ENCODE results near the gene LSAMP. TPM values are rescaled to one million over a fixed set of nuclear protein-coding genes. Genes with fewer than 3 reads are reported as not detected.

The LSAMP gene
- total RNA-seq, 2 experiments from 2014 or later, result not detected

DNA sequence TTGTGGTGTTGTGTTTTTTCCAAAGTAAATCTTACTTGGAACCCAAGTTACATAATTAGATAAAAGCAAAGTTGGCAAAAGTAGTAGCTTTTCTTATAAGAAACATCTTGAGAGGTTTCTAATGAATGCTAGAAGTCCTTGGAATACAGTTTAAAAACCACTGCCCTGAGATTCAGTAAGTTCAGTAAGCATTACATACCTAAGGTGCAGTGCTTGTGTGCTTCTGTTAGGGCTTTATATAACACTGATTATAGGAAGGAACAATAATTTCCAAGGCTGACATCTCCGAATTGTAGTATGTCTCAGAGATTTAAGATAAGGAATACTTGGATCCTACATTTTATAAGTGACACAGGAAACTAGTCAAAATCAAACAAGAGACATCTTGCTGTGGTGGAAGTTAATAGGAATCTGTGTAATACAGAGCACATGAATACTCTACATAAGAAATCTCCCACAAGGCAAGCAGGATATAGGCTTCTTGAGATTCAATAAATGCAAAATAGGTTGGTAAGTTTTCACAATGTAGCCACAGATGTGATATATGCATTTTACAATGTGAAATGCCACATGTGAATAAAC is 268.2 kb downstream of the LSAMP start:
- Mint-ChIP-seq H3K4me1 (no peaks in the 10 kb centered on the region), H3K27me3 (no peaks in the 10 kb centered on the region), H3K27ac (no peak overlapping the region), H3K9me3 (peaks cover 2% of the 10 kb centered on the region), H3K36me3 (no peaks in the 10 kb centered on the region), H3K4me3 (no peak overlapping the region)
- DNase-seq, result no peak

DNA sequence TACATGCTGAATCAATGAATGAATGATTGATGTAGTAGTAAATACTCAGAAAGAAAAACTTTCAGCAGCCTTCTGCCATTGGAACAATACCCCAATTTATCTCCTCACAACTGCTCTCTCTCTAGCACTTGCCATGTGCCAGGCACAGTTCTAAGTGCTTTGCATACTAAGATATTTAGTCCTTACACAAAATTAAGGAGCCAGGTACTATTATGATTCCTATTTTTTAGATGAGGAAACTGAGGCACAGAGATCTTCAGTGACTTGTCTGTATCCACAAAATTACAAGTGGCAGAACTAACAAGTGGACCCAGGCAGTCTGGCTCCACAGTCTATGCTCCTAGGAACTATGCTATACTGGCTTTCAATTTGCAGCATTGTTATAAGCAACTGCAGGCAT is 279.2 kb downstream of the LSAMP start:
- no peak for DNase-seq
- no peaks in the 10 kb centered on the region for H3K27me3 Mint-ChIP-seq
- H3K4me1 Mint-ChIP-seq, result no peaks in the 10 kb centered on the region
- no peaks in the 10 kb centered on the region for H3K9me3 Mint-ChIP-seq
- H3K27ac Mint-ChIP-seq, result no peak overlapping the region
- H3K36me3 Mint-ChIP-seq, result no peaks in the 10 kb centered on the region
- H3K4me3 Mint-ChIP-seq, result no peak overlapping the region

- no peaks in the 10 kb centered on the region for H3K9me3 Mint-ChIP-seq
- no peaks in the 10 kb centered on the region for H3K27me3 Mint-ChIP-seq
- H3K27ac Mint-ChIP-seq, result no peak overlapping the region
- H3K4me3 Mint-ChIP-seq, result no peak overlapping the region
- H3K36me3 Mint-ChIP-seq, result no peaks in the 10 kb centered on the region
- no peak for DNase-seq
- H3K4me1 Mint-ChIP-seq, result no peaks in the 10 kb centered on the region
Measured at GRCh38 chr3:116165641-116166040, 279.6 kb downstream of the LSAMP start.

GRCh38 chr3:116165135-116165534 is 280.2 kb downstream of the LSAMP start:
- no peaks in the 10 kb centered on the region for H3K4me1 Mint-ChIP-seq
- no peak overlapping the region for H3K27ac Mint-ChIP-seq

GRCh38 chr3:116164039-116164438 is 281.2 kb downstream of the LSAMP start:
- Mint-ChIP-seq H3K27ac (no peak overlapping the region), H3K4me1 (no peaks in the 10 kb centered on the region), H3K9me3 (no peaks in the 10 kb centered on the region), H3K27me3 (no peaks in the 10 kb centered on the region), H3K36me3 (no peaks in the 10 kb centered on the region), H3K4me3 (no peak overlapping the region)
- DNase-seq, result no peak

More at GRCh38 chr3:116165135-116165534, 280.2 kb downstream of the LSAMP start:
- no peaks in the 10 kb centered on the region for H3K9me3 Mint-ChIP-seq
- no peaks in the 10 kb centered on the region for H3K36me3 Mint-ChIP-seq
- H3K27me3 Mint-ChIP-seq, result no peaks in the 10 kb centered on the region
- no peak overlapping the region for H3K4me3 Mint-ChIP-seq
- DNase-seq, result no peak

DNA sequence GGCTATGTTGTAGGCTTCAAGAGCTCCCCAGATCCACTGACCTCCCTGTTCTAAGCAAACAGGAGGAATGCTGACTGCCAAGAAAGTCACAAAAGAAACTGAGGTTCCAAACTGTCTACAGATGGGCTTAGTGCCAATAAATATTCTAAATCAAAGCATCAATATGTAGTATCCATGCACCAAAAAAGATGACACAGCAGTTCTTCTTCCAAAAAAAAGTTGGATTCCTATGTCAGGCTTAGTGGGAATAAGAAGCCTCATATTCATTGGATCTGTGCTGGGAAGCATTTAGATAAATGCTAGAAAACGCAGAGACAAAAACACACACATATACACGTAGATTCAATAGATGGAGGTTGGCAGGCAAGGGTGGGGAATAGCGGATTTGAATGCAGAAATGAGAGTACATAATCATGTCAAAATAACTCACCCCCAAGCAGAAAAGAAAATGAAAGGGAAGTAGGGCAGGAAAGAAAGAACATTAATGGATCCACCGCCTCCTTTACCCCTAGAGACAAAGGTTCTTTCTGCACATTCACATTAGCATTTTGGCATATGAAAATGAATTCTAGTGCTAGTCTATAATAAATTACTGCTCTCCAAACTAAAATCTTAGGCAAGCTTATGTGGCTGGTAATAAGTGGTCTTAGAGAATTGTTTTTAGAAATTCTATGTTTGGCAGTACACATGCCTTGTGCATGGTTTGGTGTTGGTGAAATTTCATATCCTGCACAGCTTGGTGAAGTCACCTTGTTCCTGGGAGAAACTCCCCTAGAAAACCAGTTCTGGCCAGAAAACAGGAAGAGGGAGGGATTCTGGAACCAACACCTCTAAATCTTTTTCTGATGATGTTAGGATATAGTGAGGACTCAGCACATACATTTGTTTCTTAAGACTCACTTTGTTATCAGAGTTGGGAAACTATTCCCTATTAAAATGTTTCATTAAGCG is 283.4 kb downstream of the LSAMP start:
- no peak for DNase-seq
- no peaks in the 10 kb centered on the region for H3K9me3 Mint-ChIP-seq
- no peaks in the 10 kb centered on the region for H3K4me1 Mint-ChIP-seq
- no peak overlapping the region for H3K4me3 Mint-ChIP-seq
- no peaks in the 10 kb centered on the region for H3K27me3 Mint-ChIP-seq
- H3K27ac Mint-ChIP-seq, result no peak overlapping the region
- no peaks in the 10 kb centered on the region for H3K36me3 Mint-ChIP-seq

GRCh38 chr3:116160594-116160993 is 284.7 kb downstream of the LSAMP start:
- Mint-ChIP-seq H3K27me3 (no peaks in the 10 kb centered on the region), H3K9me3 (no peaks in the 10 kb centered on the region)

DNA sequence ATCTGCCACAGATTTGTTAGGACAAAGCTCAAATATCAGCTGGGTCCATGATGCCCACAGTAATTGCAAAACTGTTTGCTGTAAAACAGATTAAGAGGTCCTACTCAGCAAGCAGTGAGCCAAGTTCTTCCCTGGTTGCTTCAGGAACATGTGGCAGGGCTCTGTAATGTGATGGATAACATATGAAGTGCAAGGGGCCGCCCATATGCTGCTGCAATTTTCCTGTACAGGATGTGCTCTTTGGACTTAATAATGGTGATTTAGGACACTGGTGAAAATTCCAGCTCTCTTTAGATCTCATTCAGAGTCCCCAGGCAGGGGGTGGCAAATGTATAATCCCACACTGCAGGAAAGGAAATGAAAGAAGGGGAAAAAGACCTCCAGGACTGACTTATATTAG is 289.4 kb downstream of the LSAMP start:
- Mint-ChIP-seq H3K9me3 (no peaks in the 10 kb centered on the region), H3K36me3 (no peaks in the 10 kb centered on the region), H3K4me1 (no peaks in the 10 kb centered on the region), H3K27me3 (no peaks in the 10 kb centered on the region), H3K27ac (no peak overlapping the region), H3K4me3 (no peak overlapping the region)
- no peak for DNase-seq

More at GRCh38 chr3:116160594-116160993, 284.7 kb downstream of the LSAMP start:
- Mint-ChIP-seq H3K4me3 (no peak overlapping the region), H3K36me3 (no peaks in the 10 kb centered on the region), H3K27ac (no peak overlapping the region), H3K4me1 (no peaks in the 10 kb centered on the region)
- DNase-seq, result no peak

- no peak overlapping the region for H3K4me3 Mint-ChIP-seq
- H3K9me3 Mint-ChIP-seq, result no peaks in the 10 kb centered on the region
- no peaks in the 10 kb centered on the region for H3K4me1 Mint-ChIP-seq
- DNase-seq, result no peak
- H3K36me3 Mint-ChIP-seq, result no peaks in the 10 kb centered on the region
- no peak overlapping the region for H3K27ac Mint-ChIP-seq
- no peaks in the 10 kb centered on the region for H3K27me3 Mint-ChIP-seq
Measured at GRCh38 chr3:116154389-116154788, 290.9 kb downstream of the LSAMP start.

DNA sequence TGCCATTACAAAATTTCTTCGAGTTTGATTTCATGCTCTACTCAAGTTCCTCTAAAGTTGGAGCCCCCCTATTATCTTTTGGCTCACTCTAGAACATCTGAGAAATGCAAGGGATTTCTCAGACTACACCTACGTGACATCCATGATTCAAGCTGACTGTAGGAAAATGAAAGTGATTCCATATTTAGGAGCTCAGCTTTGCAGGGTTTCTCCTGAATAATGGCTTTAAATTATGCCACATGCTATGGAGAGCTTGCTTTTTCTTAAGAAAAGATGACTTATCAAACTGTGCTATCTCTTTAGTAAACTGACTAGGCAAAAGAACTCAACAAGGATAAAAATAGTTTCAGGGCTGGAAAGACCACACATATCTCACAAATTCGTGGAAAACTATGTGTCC is 292.1 kb downstream of the LSAMP start:
- Mint-ChIP-seq H3K27me3 (no peaks in the 10 kb centered on the region), H3K36me3 (no peaks in the 10 kb centered on the region), H3K4me1 (no peaks in the 10 kb centered on the region), H3K9me3 (peaks cover 2% of the 10 kb centered on the region), H3K4me3 (no peak overlapping the region), H3K27ac (no peak overlapping the region)
- DNase-seq, result no peak

- H3K9me3 Mint-ChIP-seq, result peaks cover 8% of the 10 kb centered on the region
- no peaks in the 10 kb centered on the region for H3K4me1 Mint-ChIP-seq
- no peak for DNase-seq
- H3K36me3 Mint-ChIP-seq, result no peaks in the 10 kb centered on the region
- H3K27ac Mint-ChIP-seq, result no peak overlapping the region
- no peak overlapping the region for H3K4me3 Mint-ChIP-seq
- H3K27me3 Mint-ChIP-seq, result no peaks in the 10 kb centered on the region
Measured at GRCh38 chr3:116150655-116151167, 294.6 kb downstream of the LSAMP start.

DNA sequence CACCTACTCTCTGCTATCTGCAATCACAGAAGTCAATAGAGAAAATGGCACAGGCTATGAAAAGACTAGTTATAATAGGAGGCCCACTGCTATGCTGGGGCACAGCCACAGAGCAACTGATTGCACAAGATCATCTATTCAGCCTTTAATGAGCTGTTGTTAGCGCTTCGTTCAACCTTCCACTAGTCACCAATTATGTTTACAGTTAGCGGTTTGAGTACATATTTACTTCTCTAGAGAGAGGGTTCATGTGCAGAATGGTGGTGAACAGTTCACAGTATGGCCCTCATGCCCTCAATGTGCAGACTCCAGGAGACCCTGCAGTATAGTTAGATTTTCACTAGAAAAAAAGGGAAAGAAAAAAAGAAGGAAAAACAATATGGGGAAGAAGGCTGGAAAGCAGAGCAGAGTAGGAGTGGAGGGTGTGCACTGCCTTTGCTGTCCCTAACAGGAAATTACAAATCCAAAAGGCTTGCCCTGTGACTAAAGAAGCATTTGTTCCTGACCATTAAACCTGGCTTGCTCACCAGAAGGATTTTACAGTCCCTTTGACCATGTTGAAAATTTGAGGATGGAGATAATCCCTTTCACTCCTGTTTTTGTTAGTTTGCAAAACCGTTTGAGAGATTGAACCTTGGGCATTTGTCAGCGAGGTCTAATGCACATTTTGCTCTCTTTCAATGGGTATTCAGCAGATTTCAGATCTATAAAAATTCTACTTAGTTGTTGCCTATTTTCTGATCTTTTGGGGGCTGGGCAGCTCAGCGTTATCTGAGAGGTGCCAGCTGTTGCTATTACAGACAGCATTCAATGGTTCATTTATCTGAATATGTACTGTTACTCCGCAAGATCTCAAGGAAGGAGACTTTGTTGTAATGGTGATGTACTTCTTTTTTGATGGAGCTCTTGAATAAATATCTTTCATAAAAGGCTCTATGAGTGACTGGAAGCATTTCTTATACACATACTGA is 296.1 kb downstream of the LSAMP start:
- Mint-ChIP-seq H3K4me3 (no peak overlapping the region), H3K9me3 (peaks cover 12% of the 10 kb centered on the region), H3K27ac (no peak overlapping the region), H3K27me3 (no peaks in the 10 kb centered on the region), H3K36me3 (no peaks in the 10 kb centered on the region), H3K4me1 (no peaks in the 10 kb centered on the region)
- DNase-seq, result no peak

DNA sequence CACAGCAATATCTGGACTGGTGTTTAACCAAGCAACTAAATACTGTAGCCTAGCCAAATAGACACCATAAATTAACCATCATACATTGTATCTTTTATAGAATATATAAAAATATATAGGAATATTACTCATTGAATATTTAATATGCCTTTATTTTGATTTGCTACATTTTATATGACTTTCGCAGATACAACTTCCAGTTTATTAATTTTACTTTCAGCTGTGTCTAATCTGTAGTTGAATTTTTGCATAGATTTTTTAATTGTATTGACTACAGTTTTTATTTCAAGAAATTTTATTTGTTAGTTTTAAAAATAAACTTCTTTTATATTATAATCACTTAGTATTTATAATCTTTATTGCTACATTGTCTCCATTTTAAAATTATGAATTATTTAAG is 299.7 kb downstream of the LSAMP start:
- Mint-ChIP-seq H3K9me3 (peaks cover 12% of the 10 kb centered on the region), H3K36me3 (no peaks in the 10 kb centered on the region), H3K27ac (no peak overlapping the region), H3K4me1 (no peaks in the 10 kb centered on the region), H3K4me3 (no peak overlapping the region), H3K27me3 (no peaks in the 10 kb centered on the region)
- no peak for DNase-seq

DNA sequence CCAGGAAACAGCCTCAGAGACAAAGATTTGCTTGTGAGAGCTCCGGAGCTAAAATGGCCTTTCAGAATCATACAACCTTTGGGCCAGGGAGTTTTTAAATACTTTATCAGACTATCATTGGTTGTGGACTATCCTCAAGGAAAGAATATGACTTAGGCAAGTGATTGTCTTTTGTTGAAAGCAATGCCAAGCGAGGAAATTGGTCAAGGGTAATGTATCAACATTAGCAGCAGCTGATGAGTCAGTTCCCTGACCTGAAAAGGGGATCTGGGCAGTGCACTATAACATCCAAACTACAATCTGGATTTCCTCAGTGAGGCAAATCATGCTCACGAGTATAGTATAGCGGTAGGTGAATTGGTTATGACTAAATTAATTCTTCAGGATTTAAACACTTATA is 303.6 kb downstream of the LSAMP start:
- H3K9me3 Mint-ChIP-seq, result peaks cover 10% of the 10 kb centered on the region
- no peaks in the 10 kb centered on the region for H3K27me3 Mint-ChIP-seq
- no peak overlapping the region for H3K27ac Mint-ChIP-seq
- no peak overlapping the region for H3K4me3 Mint-ChIP-seq
- no peaks in the 10 kb centered on the region for H3K36me3 Mint-ChIP-seq
- H3K4me1 Mint-ChIP-seq, result no peaks in the 10 kb centered on the region
- no peak for DNase-seq

Data from activated naive CD8-positive, alpha-beta T cell treated with anti-CD3 and anti-CD28 coated beads for 36 hours (primary cell).